H1 (cell line): Measurements from ENCODE around the gene FNDC3A. TPM values are rescaled to one million over a fixed set of nuclear protein-coding genes. Genes with fewer than 3 reads are reported as not detected.

Source experiments
- CHD1 ChIP-seq: IDR thresholded peaks from 2 replicates; pipeline ENCODE4 v1.6.1; 2012; ENCODE audit warnings: low read depth, low read length, improper control_type of control experiment
- EGR1 ChIP-seq: IDR thresholded peaks from 2 replicates; pipeline ENCODE4 v1.6.1; 2011; ENCODE audit warnings: low read depth, low read length, borderline replicate concordance
- GTF2F1 ChIP-seq: IDR thresholded peaks from 2 replicates; pipeline ENCODE4 v1.6.1; 2012; ENCODE audit warnings: low read depth, low read length, improper control_type of control experiment, borderline replicate concordance
- NANOG ChIP-seq: IDR thresholded peaks from 2 replicates; pipeline ENCODE4 v1.6.1; 2011; ENCODE audit warnings: low read length, low read depth, mild to moderate bottlenecking, inconsistent platforms; ENCODE audit not compliant: insufficient read depth, poor library complexity, severe bottlenecking
- RAD21 ChIP-seq, 2 experiments: IDR thresholded peaks in 1 of 2; conservative IDR thresholded peaks in 1 of 2; 2 replicates each; pipeline ENCODE4 v1.6.1; 2011; ENCODE audit warnings: low read depth in 2 of 2, low read length in 2 of 2, improper control_type of control experiment in 1 of 2, inconsistent platforms in 1 of 2, mild to moderate bottlenecking in 1 of 2, moderate library complexity in 1 of 2
- SIRT6 ChIP-seq: IDR thresholded peaks from one replicate; pipeline ENCODE4 v1.7.1; 2012; ENCODE audit warnings: low read length, inconsistent platforms
- SRF ChIP-seq: IDR thresholded peaks from 2 replicates; pipeline ENCODE4 v1.6.1; 2011; ENCODE audit warnings: mild to moderate bottlenecking, low read depth, low read length, moderate library complexity
- polyA plus RNA-seq, 7 experiments: library from polyadenylated mRNA; depleted of rRNA in 3 of 7; stranded (reverse) in 5 of 7; unstranded in 2 of 7; fragments of >200 nt in 5 of 7; fragments of 200-250 nt in 2 of 7; gene quantifications; 1 replicate in 5 of 7; 2 replicates in 1 of 7; 4 replicates in 1 of 7; pipeline versions ENCODE4 v1.2.1 to v1.2.3, GENCODE V29; 2011 to 2013; ENCODE audit warnings: missing spikeins in 2 of 7, mixed read lengths in 2 of 7
- total RNA-seq: library from RNA; stranded (reverse); fragmentation: NEBNext Ultra II Directional; extraction: Animal tissue kit (Norgen Biotek cat#: 25700); gene quantifications from 2 replicates; pipeline ENCODE4 v1.2.1, GENCODE V29; 2021
- TF ChIP-seq, protein P1 (sequence below): fragments of 300-600 bp; sonication (generic); IDR thresholded peaks from 2 replicates; pipeline ENCODE4 v1.7.1; 2012; ENCODE audit warnings: low read length, moderate library complexity, mild to moderate bottlenecking, inconsistent platforms; ENCODE audit not compliant: insufficient replicate concordance
- TF ChIP-seq, protein P2 (sequence below): IDR thresholded peaks from 2 replicates; pipeline ENCODE4 v1.6.1; 2012; ENCODE audit warnings: inconsistent platforms

Gene FNDC3A
- total and polyA plus RNA-seq, 2 of the 8 experiments (the other 6 are each of a cell fraction or from before 2014, with no cell fraction given): 14.6 to 26.0 TPM

DNA sequence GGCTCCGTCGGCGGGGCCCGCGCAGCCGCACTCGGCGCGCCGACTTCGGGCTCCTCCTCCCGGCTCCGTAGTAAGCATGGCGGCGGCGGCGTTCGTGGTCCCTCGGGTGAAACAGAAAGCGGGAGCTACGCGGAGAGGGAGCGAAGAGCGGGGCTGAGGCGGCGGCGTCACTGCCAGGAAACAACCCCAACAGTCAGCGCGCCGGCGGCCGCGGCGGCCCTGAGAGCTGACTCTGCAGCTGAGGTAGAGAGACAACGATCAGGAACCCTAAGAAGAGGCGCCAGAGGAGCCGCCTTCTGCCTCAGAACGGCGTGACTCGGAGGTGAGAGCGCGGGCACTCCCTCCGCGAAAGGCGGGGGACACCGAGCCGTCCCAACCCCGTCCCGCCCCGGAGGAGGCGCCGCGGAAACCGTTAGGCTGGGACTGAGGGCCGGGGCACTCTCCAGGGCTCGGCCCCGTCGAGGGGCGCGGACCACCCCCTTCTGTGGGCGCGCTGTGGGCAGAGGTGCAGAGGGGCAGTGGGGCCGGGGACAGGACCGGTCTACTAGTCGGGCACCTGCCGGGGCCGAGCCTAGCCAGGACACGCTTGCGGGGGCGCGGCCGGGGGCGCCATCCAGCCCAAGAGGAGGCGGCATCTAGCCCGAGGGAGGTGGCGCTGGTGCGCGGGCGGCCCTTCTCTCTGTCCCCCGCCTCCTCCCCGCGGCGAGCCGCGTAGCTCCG lies at the start of gene FNDC3A (continued):
- TF ChIP-seq SIRT6 (no peak), GTF2F1 (no peak), EGR1 (peak; percentile 82; the same call in 1 of the 2 replicates), CHD1 (no peak), SRF (no peak), NANOG (no peak), RAD21 (IDR thresholded peaks at IDR 0.05 in 1 of 2, conservative IDR thresholded peaks at IDR 0.05 in 1 of 2; ENCODE audit: low read depth in 2 of 2, low read length in 2 of 2) (no peak; a peak in 2 of 4 replicates)
- TF ChIP-seq, protein P1, sequence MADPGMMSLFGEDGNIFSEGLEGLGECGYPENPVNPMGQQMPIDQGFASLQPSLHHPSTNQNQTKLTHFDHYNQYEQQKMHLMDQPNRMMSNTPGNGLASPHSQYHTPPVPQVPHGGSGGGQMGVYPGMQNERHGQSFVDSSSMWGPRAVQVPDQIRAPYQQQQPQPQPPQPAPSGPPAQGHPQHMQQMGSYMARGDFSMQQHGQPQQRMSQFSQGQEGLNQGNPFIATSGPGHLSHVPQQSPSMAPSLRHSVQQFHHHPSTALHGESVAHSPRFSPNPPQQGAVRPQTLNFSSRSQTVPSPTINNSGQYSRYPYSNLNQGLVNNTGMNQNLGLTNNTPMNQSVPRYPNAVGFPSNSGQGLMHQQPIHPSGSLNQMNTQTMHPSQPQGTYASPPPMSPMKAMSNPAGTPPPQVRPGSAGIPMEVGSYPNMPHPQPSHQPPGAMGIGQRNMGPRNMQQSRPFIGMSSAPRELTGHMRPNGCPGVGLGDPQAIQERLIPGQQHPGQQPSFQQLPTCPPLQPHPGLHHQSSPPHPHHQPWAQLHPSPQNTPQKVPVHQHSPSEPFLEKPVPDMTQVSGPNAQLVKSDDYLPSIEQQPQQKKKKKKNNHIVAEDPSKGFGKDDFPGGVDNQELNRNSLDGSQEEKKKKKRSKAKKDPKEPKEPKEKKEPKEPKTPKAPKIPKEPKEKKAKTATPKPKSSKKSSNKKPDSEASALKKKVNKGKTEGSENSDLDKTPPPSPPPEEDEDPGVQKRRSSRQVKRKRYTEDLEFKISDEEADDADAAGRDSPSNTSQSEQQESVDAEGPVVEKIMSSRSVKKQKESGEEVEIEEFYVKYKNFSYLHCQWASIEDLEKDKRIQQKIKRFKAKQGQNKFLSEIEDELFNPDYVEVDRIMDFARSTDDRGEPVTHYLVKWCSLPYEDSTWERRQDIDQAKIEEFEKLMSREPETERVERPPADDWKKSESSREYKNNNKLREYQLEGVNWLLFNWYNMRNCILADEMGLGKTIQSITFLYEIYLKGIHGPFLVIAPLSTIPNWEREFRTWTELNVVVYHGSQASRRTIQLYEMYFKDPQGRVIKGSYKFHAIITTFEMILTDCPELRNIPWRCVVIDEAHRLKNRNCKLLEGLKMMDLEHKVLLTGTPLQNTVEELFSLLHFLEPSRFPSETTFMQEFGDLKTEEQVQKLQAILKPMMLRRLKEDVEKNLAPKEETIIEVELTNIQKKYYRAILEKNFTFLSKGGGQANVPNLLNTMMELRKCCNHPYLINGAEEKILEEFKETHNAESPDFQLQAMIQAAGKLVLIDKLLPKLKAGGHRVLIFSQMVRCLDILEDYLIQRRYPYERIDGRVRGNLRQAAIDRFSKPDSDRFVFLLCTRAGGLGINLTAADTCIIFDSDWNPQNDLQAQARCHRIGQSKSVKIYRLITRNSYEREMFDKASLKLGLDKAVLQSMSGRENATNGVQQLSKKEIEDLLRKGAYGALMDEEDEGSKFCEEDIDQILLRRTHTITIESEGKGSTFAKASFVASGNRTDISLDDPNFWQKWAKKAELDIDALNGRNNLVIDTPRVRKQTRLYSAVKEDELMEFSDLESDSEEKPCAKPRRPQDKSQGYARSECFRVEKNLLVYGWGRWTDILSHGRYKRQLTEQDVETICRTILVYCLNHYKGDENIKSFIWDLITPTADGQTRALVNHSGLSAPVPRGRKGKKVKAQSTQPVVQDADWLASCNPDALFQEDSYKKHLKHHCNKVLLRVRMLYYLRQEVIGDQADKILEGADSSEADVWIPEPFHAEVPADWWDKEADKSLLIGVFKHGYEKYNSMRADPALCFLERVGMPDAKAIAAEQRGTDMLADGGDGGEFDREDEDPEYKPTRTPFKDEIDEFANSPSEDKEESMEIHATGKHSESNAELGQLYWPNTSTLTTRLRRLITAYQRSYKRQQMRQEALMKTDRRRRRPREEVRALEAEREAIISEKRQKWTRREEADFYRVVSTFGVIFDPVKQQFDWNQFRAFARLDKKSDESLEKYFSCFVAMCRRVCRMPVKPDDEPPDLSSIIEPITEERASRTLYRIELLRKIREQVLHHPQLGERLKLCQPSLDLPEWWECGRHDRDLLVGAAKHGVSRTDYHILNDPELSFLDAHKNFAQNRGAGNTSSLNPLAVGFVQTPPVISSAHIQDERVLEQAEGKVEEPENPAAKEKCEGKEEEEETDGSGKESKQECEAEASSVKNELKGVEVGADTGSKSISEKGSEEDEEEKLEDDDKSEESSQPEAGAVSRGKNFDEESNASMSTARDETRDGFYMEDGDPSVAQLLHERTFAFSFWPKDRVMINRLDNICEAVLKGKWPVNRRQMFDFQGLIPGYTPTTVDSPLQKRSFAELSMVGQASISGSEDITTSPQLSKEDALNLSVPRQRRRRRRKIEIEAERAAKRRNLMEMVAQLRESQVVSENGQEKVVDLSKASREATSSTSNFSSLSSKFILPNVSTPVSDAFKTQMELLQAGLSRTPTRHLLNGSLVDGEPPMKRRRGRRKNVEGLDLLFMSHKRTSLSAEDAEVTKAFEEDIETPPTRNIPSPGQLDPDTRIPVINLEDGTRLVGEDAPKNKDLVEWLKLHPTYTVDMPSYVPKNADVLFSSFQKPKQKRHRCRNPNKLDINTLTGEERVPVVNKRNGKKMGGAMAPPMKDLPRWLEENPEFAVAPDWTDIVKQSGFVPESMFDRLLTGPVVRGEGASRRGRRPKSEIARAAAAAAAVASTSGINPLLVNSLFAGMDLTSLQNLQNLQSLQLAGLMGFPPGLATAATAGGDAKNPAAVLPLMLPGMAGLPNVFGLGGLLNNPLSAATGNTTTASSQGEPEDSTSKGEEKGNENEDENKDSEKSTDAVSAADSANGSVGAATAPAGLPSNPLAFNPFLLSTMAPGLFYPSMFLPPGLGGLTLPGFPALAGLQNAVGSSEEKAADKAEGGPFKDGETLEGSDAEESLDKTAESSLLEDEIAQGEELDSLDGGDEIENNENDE: no peak
- TF ChIP-seq, protein P2, sequence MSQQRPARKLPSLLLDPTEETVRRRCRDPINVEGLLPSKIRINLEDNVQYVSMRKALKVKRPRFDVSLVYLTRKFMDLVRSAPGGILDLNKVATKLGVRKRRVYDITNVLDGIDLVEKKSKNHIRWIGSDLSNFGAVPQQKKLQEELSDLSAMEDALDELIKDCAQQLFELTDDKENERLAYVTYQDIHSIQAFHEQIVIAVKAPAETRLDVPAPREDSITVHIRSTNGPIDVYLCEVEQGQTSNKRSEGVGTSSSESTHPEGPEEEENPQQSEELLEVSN: peak; percentile 39; the same call in 1 of the 2 replicates
